SKM-1 (cell line): ENCODE measurements around the gene RPS2.

Experiments
- DNase-seq: peaks from one replicate; lab custom pipeline; 2025; ENCODE audit not compliant: unreplicated experiment; lab: John Stamatoyannopoulos, UW

RPS2 gene

GRCh38 chr16:1982991-1983543 lies 18.4 kb upstream of the RPS2 start:
- DNase-seq = no peak

- DNase-seq = no peak
Measured at GRCh38 chr16:1982013-1982433, 17.4 kb upstream of the RPS2 start.

GRCh38 chr16:1981398-1981836 lies 16.8 kb upstream of the RPS2 start, which contains the start of gene NOXO1:
NOXO1 (minus strand) TSS chr16:1981469; CDS start chr16:1981179, 290 bp downstream.
- DNase-seq = no peak

GRCh38 chr16:1980770-1981087 lies 16.1 kb upstream of the RPS2 start:
- DNase-seq = no peak

- no peak for DNase-seq
Measured at GRCh38 chr16:1980030-1980769, 15.6 kb upstream of the RPS2 start.

GRCh38 chr16:1979271-1980029 lies 14.8 kb upstream of the RPS2 start:
- DNase-seq = no peak

- no peak for DNase-seq
Measured at GRCh38 chr16:1978476-1979120, 14.0 kb upstream of the RPS2 start.

GRCh38 chr16:1977875-1978268 lies 13.2 kb upstream of the RPS2 start:
- DNase-seq = no peak

- DNase-seq = no peak
Measured at GRCh38 chr16:1976951-1977874, 12.6 kb upstream of the RPS2 start.

- no peak for DNase-seq
Measured at GRCh38 chr16:1976216-1976520, 11.5 kb upstream of the RPS2 start.

GRCh38 chr16:1975432-1976215 lies 11.0 kb upstream of the RPS2 start:
- no peak for DNase-seq

GRCh38 chr16:1974157-1975070 lies 9.8 kb upstream of the RPS2 start:
- DNase-seq = no peak

GRCh38 chr16:1973461-1974156 lies 9.0 kb upstream of the RPS2 start:
- DNase-seq = no peak

GRCh38 chr16:1972490-1972877 lies 7.9 kb upstream of the RPS2 start:
- DNase-seq = no peak

GRCh38 chr16:1971796-1972489 lies 7.3 kb upstream of the RPS2 start, which contains the start of gene TBL3:
TBL3 (plus strand) TSS chr16:1972053; CDS start chr16:1972165, 112 bp downstream.
- peak; percentile 88 for DNase-seq

GRCh38 chr16:1968146-1968953 lies 3.7 kb upstream of the RPS2 start:
- no peak for DNase-seq

GRCh38 chr16:1966460-1966859 lies 1.8 kb upstream of the RPS2 start, which contains the start of gene RNF151:
RNF151 (plus strand) TSS chr16:1966856; CDS start chr16:1966882, 26 bp downstream.
- no peak for DNase-seq
